ENCODE data around the gene SORBS2. TPM values are rescaled to one million over a fixed set of nuclear protein-coding genes. Genes with fewer than 3 reads are reported as not detected.

Gene SORBS2
- total and polyA plus RNA-seq, 7 donors = 7.9 to 1,032 (median 849) TPM

DNA sequence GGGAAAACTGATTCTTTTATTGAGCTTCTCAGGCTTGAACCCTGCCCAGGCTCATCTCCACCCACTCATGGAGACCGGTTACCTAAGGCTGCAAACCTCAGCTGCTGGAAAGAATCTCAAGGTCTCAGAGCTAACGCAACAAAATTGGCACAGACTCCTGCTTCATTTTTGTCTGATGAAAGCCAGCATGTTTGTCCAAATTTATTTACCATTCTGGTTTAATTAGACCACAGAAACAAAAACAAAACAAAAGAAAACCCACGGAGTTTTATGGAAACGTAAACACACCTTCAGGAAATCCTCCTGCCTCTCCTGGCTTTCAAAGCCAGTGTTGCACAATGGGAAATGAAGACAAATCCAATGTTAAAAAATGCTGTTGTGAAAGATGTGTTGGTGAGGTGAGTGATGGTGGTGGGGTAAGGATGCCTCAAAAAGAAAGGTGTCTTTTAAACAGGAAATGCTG is 220.3 kb downstream of the SORBS2 start:
- H3K9me3 ChIP-seq = no peaks in the 10 kb centered on the region
- intact Hi-C loops (cut with DNase I) = loop anchor here (2.0 to 10.0 kb wide), 4 partner anchors 57 to 387 kb away; partner anchors contain the start of genes ANKRD37, CFAP97, LRP2BP and PDLIM3
- DNase-seq = no peak
- peaks cover 0 to 20% (median 17%) of the 10 kb centered on the region in 4 donors for H3K4me1 ChIP-seq
- H3K4me3 ChIP-seq = no peak overlapping the region
- TF ChIP-seq, protein P1, sequence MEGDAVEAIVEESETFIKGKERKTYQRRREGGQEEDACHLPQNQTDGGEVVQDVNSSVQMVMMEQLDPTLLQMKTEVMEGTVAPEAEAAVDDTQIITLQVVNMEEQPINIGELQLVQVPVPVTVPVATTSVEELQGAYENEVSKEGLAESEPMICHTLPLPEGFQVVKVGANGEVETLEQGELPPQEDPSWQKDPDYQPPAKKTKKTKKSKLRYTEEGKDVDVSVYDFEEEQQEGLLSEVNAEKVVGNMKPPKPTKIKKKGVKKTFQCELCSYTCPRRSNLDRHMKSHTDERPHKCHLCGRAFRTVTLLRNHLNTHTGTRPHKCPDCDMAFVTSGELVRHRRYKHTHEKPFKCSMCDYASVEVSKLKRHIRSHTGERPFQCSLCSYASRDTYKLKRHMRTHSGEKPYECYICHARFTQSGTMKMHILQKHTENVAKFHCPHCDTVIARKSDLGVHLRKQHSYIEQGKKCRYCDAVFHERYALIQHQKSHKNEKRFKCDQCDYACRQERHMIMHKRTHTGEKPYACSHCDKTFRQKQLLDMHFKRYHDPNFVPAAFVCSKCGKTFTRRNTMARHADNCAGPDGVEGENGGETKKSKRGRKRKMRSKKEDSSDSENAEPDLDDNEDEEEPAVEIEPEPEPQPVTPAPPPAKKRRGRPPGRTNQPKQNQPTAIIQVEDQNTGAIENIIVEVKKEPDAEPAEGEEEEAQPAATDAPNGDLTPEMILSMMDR (IDR thresholded peaks at IDR 0.05) = no peak
- TF ChIP-seq POLR2AphosphoS5 (IDR thresholded peaks at IDR 0.05) = peak in 2 of 4 donors; percentile 4 to 17
- no peaks in the 10 kb centered on the region for H3K27me3 ChIP-seq
- H3K36me3 ChIP-seq = peaks cover 0 to 16% (median 0%) of the 10 kb centered on the region in 4 donors
- H3K27ac ChIP-seq = peak overlapping the region; percentile 60 to 72 (median 68)
- WGBS, 2 donors = 52 to 57% methylated on average over 4 of the region's 4 CpGs

DNA sequence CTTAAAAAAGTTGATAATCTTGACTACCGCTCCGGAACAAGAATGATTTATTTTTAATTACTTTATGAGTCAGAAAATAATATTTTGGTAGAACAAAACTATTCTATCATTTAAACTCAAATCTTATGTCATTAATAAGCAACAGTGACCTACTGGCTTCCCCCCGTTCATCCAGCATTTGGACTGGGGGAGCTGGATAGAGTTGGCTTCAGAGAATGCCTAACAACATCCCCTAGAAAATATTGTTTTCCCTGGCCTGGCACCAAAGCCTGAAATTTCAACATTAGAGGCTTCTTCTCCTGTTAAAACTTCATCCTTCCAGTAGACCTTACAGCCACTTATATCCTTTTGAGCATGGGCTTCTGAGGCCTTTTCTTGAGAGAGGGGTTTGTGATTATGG is 221.0 kb downstream of the SORBS2 start:
- TF ChIP-seq EP300 (IDR thresholded peaks at IDR 0.05) = no peak
- TF ChIP-seq, protein P1 (IDR thresholded peaks at IDR 0.05) = no peak
- TF ChIP-seq POLR2AphosphoS5 (IDR thresholded peaks at IDR 0.05) = no peak
- no peak for TF ChIP-seq POLR2A (IDR thresholded peaks at IDR 0.05)
- no peak for DNase-seq
- Histone ChIP-seq H3K4me1 (peaks cover 0 to 20% (median 17%) of the 10 kb centered on the region in 4 donors), H3K36me3 (peaks cover 0 to 22% (median 0%) of the 10 kb centered on the region in 4 donors), H3K4me3 (no peak overlapping the region), H3K27ac (peak overlapping the region; percentile 60 to 72 (median 68)), H3K27me3 (no peaks in the 10 kb centered on the region), H3K9me3 (no peaks in the 10 kb centered on the region)
- WGBS, 2 donors = 88 to 90% methylated on average over 3 of the region's 3 CpGs
- intact Hi-C loops (cut with DNase I) = loop anchor here (5.0 to 10.0 kb wide), 3 partner anchors 164 to 386 kb away; partner anchors contain the start of genes ANKRD37, CFAP97, LRP2BP and SNX25

DNA sequence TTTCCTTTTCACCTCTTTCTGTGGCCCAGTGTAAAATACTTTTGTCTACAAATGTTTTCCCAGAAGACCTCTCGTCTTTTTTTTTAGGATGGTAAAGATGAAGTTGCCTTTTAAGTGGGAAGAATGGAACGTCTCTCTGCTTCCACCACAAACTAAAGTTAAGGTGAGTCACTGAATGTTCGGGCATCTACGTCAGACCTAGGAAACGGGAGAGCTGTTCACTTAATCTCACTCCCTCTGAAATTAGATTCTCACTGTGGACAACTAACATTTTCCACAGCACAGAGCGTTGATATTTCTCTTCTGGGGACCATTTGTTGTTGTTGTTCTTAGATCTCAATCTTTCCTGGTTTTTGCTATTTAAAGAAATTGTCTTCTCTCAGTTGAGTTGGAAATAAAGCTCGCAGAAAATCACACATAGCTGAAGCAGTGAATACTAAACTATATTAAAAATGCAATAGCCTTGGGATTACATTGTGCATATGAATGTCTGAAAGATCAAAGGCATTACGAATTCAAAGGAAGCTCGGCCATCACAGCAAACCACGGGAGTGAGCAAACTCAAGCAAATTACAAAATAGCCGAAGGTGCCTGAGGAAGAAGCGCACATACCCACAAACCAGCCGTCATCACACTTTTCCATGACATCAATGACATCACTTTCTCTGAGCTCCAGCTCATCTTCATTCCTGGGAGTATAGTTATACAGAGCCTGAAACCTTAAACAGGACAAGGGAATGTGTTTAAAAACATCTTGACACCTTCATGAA is 222.7 kb downstream of the SORBS2 start:
- 88 to 95% methylated on average over 13 of the region's 13 CpGs for WGBS, 2 donors
- Histone ChIP-seq H3K36me3 (peaks cover 0 to 22% (median 0%) of the 10 kb centered on the region in 4 donors), H3K27me3 (no peaks in the 10 kb centered on the region), H3K27ac (peak overlapping the region in 2 of 4 donors; percentile 18 to 67), H3K4me1 (peaks cover 0 to 20% (median 17%) of the 10 kb centered on the region in 4 donors), H3K9me3 (no peaks in the 10 kb centered on the region), H3K4me3 (no peak overlapping the region)
- intact Hi-C loops (cut with DNase I) = no loop called here
- no peak for DNase-seq
- TF ChIP-seq POLR2A (IDR thresholded peaks at IDR 0.05) (no peak), POLR2AphosphoS5 (IDR thresholded peaks at IDR 0.05) (no peak), EP300 (IDR thresholded peaks at IDR 0.05) (no peak)
- TF ChIP-seq, protein P1 (IDR thresholded peaks at IDR 0.05) = no peak

DNA sequence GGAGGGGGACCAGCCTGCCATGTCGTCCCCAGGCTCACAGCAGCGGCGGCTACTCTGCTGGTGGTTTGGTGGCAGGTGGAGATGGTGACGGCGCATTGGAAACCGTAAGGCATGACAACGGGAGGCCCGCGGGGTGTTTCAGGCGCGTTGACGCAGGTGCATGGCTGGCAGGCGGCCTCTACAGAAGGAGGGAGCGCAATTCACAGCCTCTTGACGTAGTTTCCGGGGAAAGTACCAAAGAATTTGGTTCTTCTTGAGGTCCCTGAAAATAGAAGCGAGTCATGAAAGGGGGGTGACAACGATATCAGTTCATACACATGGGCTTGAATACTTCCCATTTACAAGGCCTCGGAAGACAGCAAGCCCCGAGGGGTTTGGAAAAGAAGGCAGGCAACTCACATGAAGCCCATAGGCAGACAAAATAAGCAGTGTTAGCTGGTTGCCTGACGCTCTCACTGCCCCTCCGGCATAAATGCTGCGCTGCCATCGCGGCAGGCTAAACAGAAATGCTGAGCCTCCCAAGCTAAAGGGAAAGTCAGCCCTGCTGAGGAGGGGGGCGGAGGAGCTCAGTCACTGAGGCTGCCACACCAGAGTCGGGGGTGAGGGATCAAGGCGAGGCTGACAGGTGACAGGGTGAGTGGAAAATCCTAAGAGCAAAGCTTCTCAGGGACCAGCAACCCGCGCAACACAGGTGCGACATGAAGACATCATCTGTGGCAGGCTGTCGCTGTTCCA is 224.4 kb downstream of the SORBS2 start:
- H3K4me3 ChIP-seq = no peak overlapping the region
- intact Hi-C loops (cut with DNase I) = no loop called here
- WGBS, 2 donors = 41 to 82% methylated on average over 32 of the region's 32 CpGs
- DNase-seq = no peak
- H3K36me3 ChIP-seq = peaks cover 0 to 22% (median 0%) of the 10 kb centered on the region in 4 donors
- peak overlapping the region in 2 of 4 donors; percentile 8 to 24 for H3K27ac ChIP-seq
- TF ChIP-seq POLR2A (IDR thresholded peaks at IDR 0.05) (no peak), EP300 (IDR thresholded peaks at IDR 0.05) (no peak), POLR2AphosphoS5 (IDR thresholded peaks at IDR 0.05) (no peak)
- H3K9me3 ChIP-seq = no peaks in the 10 kb centered on the region
- H3K27me3 ChIP-seq = no peaks in the 10 kb centered on the region
- peaks cover 0 to 15% (median 13%) of the 10 kb centered on the region in 4 donors for H3K4me1 ChIP-seq

DNA sequence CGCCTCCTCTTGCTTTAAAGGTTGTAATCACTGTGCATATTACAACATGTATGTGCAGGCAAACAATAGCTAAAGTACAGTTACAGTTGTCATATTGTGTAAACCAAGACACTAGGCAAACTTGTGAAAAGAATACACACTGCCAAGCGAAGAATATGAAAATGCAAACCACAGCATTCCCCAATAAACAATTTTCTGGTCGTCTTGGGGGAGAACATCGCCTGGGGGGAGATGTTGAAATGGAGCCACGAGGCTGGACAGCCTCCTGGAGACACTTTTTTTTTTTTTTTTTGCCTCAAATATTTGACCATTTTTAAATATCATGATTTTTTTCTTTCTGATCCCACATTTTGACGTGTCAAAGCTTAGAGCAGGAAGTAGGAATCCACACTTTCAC is 225.0 kb downstream of the SORBS2 start:
- Histone ChIP-seq H3K27ac (peak overlapping the region in 1 of 4 donors; percentile 24), H3K4me1 (peaks cover 0 to 11% (median 10%) of the 10 kb centered on the region in 4 donors), H3K27me3 (no peaks in the 10 kb centered on the region), H3K4me3 (no peak overlapping the region), H3K9me3 (no peaks in the 10 kb centered on the region), H3K36me3 (peaks cover 0 to 22% (median 0%) of the 10 kb centered on the region in 4 donors)
- WGBS, 2 donors = 54 to 76% methylated on average over 6 of the region's 6 CpGs
- no peak for DNase-seq
- TF ChIP-seq, protein P1 (IDR thresholded peaks at IDR 0.05) = no peak
- TF ChIP-seq EP300 (IDR thresholded peaks at IDR 0.05) = no peak
- no peak for TF ChIP-seq POLR2A (IDR thresholded peaks at IDR 0.05)
- TF ChIP-seq POLR2AphosphoS5 (IDR thresholded peaks at IDR 0.05) = no peak
- intact Hi-C loops (cut with DNase I) = no loop called here
